ENCODE results near the gene ESRRA.

The ESRRA gene

GRCh38 chr11:64275031-64275800 is 30.1 kb upstream of the ESRRA start:
- no peak for DNase-seq (ENCODE audit: low read depth, low spot score)

GRCh38 chr11:64275841-64276240 is 29.5 kb upstream of the ESRRA start:
- DNase-seq (ENCODE audit: low read depth, low spot score), result no peak

- no peak for DNase-seq (ENCODE audit: low read depth, low spot score)
Observed at GRCh38 chr11:64276653-64277431, 28.5 kb upstream of the ESRRA start.

DNA sequence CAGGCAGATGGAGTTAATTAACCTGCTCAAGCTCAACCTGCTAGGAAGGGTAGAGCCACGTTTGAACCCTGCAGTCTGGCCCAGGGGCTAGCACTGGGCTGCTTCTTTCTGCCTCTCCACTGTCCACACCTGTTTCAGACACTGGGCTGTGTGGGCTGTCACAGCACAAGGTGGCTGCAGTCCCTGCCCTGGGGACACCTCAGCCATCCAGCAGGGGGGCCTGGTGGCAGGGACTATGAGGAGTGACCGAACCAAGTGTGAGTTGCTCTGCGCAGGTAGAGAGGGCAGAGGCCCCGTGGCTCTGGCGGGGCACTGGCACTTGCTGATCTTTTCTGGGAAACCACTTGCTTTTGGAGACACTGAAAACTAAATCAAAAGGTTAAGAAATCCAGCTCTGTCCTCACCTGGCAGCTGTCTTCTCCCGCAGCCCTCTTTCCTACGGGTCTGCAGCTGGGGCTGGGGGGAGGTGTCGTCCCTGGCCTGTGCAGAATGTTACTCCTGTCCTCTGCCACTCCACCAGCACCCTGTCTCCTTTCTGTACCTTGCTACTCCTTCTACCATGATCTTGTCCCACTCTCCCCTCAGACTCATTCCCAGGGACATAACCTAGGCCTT is 26.6 kb upstream of the ESRRA start:
- DNase-seq (ENCODE audit: low read depth, low spot score), result no peak

- DNase-seq (ENCODE audit: low read depth, low spot score), result no peak
Observed at GRCh38 chr11:64281957-64282770, 23.2 kb upstream of the ESRRA start.

DNA sequence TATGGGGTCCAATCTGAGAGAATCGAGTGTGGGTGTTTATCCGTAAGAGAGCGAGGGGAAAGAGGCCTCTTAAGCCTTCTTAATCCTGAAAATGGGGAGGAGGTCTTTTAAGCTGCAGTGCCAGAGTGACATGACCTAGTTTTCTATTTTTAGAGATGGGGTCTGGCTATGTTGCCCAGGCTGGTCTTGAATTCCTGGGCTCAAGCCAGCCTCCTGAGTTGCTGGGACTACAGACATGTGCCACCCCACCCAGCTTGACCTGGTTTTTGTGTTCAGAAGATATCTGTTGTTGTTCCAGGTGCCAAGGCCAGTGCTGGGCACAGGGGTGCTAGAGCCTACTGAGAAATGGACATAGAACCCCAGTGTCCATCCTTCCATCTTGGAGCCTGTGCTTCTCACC is 22.2 kb upstream of the ESRRA start:
- DNase-seq (ENCODE audit: low read depth, low spot score), result no peak

DNA sequence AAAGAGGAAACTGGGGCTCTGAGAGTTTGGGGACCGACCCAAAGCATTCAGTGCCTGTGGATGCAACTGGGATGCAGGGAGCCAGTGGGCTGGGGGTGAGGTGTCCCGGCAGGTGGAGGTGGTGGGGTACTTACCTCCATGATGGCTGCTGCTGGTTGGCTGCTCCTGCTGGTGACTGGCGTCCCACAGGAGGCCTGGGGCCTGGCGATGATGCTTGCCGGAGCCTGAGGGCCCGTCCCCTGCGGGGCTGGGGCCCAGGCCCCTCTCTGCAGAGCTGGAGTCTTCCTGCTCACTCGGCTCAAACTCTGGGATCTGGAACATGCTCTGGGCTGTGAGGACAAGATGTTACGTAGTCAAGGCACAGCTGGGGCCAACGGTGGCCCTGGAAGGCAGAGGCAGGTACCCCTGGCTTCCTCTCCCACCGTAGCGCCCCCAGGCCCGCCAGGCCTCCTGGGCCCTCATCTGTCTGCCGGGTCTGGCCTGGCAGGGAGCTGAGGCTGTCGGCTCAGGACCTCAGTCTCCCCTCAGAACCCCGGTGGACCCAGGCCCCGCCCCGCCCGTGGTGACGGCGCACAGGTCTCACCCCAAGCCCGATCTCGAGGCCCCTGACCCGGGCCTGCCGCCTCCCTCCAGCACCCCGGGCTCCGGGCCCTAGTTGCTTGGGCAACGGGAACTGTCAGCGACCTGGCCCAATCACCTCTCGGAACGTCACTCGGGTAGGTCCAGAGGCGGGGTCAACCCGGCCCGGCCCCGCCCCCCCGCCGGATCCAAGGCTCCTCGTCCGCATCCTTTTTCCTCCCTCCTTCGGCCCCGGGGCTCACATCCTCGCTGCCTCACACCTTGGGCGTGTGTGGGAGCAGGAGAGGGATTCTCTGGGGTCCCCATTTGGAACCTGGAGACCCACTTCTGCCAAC is 21.0 kb upstream of the ESRRA start, which contains the start of gene BAD:
Gene BAD, minus strand, starts transcription at position 618 of the 914 bp plus-strand sequence. Its CDS starts 297 bp downstream, at position 321.
- peak; percentile 97 for DNase-seq (ENCODE audit: low read depth, low spot score)

DNA sequence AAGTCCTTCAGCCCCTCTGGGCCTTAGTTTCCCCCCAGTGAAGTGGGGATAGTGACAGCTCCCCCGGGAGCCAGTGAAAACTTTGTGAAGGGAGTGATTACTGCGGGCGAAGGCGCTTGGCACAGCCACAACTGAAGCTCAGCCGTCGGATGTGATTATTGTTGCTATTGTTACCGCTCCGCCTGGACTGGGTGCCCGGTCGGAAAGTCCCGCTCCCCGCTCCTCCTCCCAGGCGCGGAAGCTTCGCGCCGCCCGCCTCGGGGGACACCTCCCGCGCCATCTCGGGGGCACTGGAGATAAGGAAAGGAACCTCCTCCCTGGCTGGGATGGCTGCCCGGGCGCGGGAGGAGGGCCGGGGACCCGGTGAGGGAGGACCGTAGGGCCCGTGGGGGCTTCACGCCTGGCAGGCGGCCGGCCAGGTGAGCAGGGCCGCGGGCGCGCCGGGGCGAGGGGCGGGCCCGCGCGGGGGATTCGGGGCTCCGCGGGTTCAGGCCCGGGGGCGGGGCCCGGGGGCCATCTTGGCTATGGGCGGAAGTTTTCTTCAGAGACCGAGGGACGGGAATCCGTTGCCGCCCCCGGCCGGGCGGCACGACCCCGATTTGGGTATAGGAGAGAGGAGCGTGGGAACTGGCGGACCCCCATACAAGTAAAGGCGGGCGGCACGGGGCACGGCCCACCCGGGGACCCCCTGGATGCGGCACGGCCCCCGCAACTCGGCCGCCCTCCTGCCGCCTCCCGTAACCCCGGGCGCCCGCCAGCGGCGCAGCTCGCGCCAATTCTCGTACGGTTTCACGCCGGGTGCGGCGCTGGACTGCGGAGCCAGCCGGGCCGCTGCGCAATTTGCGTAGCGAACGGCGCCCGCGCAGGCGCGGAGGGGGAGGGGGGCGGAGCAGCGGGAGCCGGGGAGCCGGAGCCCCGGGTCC is 20.1 kb upstream of the ESRRA start, which contains the start of gene GPR137:
Gene GPR137, plus strand, starts transcription at position 887 of the 923 bp plus-strand sequence. CDS start 677 bp downstream, outside the sequence.
- DNase-seq (ENCODE audit: low read depth, low spot score), result peak; percentile 91

- DNase-seq (ENCODE audit: low read depth, low spot score), result no peak
Observed at GRCh38 chr11:64285885-64286800, 19.2 kb upstream of the ESRRA start.

- no peak for DNase-seq (ENCODE audit: low read depth, low spot score)
Observed at GRCh38 chr11:64286801-64287159, 18.5 kb upstream of the ESRRA start.

GRCh38 chr11:64287676-64288352 is 17.5 kb upstream of the ESRRA start:
- no peak for DNase-seq (ENCODE audit: low read depth, low spot score)

- no peak for DNase-seq (ENCODE audit: low read depth, low spot score)
Observed at GRCh38 chr11:64288353-64288750, 17.0 kb upstream of the ESRRA start.

GRCh38 chr11:64289002-64289564 is 16.2 kb upstream of the ESRRA start:
- DNase-seq (ENCODE audit: low read depth, low spot score), result no peak

- no peak for DNase-seq (ENCODE audit: low read depth, low spot score)
Observed at GRCh38 chr11:64290352-64291261, 14.7 kb upstream of the ESRRA start.

GRCh38 chr11:64291262-64291751 is 14.0 kb upstream of the ESRRA start, which contains the start of gene KCNK4:
TSS of gene KCNK4 (plus strand) at chr11:64291302. CDS start at chr11:64293019, 1,717 bp downstream.
- no peak for DNase-seq (ENCODE audit: low read depth, low spot score)
